HG02973 (cell line): ENCODE measurements around the gene PREP.

ENCODE experiments used
- ATAC-seq: cut with Tn5 transposase; IDR thresholded peaks from one replicate; pipeline ENCODE4 v1.9.1; 2021; ENCODE audit warnings: moderate library complexity; ENCODE audit not compliant: unreplicated experiment

PREP gene

GRCh38 chr6:105313211-105313610 is 89.7 kb downstream of the PREP start:
- ATAC-seq = no peak

GRCh38 chr6:105310947-105311346 is 91.9 kb downstream of the PREP start:
- ATAC-seq = no peak

GRCh38 chr6:105310371-105310770 is 92.5 kb downstream of the PREP start:
- no peak for ATAC-seq

DNA sequence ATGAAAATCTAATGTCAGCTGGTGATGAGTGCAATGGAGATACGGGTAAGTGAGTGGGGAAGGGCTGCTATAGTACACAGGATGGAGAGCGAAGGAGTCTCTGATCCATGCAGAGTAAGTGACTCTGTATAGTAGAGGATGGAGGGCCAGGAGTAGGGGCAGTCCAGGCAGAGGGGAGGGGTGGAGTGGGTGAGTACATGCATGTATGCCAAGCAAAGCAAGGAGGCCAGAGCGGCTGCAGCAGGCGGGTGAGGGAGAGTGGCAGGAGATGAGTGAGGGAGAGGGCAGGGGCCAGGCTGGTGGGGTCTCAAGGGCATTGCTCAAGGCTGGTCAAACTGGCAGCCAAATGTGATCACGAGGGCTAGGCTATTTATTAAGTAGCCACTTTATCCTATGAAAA is 94.0 kb downstream of the PREP start:
- no peak for ATAC-seq

DNA sequence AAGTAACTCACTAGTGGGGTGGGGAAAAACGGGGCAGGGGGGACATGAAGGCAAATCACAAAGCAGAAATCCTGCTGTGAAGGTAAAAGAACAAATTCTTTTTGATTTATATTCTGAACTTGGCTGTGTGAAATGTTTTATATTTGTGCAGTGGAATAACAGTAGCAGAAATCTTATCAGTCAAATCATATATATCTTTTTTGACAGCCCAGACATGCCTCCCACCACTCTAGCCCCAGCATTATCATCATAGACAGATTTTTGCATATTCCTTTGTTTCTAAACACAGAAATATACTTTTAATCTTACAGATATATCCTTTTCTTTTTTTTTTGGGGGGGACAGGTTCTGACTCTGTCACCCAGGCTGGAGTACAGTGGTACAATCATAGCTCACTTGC is 97.4 kb downstream of the PREP start:
- no peak for ATAC-seq

- no peak for ATAC-seq
Measured at GRCh38 chr6:105304825-105305224, 98.1 kb downstream of the PREP start.

DNA sequence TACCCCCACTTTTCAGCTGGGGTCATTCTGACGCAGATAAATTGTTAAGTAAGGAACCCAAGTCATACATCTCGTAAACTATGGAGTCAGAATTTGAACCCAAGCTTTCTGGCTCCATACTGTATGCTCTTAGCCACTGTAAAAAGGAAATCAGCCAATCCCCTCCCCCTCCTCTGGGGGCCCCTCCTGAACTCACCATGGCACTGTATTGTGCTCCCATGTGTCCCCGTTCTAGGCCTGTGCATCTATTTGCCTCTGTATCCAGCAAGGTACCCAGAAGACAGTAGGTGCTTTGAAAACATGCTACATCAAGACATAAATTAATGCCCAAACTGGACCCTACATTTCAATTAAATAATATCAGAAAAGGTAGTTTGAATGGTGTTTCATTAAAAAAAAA is 98.5 kb downstream of the PREP start:
- ATAC-seq = no peak

DNA sequence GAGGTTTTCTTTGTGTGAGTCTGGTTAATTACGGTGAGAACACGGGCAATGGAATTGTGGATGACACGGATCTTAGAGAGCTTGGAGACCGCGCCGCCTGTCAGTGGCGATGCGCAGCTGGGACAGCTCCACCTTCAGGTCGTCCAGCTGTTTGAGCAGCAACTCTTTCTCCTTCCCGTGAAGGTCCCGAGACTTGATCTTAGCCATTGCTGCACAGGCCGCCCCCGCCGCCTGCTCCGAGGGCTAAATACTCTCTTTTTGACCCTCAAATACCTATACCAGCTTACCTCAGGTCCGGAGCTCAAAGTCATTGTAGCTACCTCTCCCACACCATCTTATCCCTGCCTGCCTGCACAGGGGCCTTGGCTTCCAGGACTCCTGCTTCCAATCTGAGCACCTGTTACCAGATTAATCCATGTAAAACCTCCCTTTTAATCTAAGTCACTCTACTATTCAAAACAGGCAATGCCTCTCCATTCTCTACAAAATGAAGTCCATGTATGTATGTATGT is 100.2 kb downstream of the PREP start:
- no peak for ATAC-seq

GRCh38 chr6:105301756-105302616 is 100.9 kb downstream of the PREP start:
- ATAC-seq = no peak

- no peak for ATAC-seq
Measured at GRCh38 chr6:105301072-105301503, 101.8 kb downstream of the PREP start.

- ATAC-seq = no peak
Measured at GRCh38 chr6:105300090-105300489, 102.8 kb downstream of the PREP start.

GRCh38 chr6:105294129-105294528 is 108.8 kb downstream of the PREP start:
- no peak for ATAC-seq

DNA sequence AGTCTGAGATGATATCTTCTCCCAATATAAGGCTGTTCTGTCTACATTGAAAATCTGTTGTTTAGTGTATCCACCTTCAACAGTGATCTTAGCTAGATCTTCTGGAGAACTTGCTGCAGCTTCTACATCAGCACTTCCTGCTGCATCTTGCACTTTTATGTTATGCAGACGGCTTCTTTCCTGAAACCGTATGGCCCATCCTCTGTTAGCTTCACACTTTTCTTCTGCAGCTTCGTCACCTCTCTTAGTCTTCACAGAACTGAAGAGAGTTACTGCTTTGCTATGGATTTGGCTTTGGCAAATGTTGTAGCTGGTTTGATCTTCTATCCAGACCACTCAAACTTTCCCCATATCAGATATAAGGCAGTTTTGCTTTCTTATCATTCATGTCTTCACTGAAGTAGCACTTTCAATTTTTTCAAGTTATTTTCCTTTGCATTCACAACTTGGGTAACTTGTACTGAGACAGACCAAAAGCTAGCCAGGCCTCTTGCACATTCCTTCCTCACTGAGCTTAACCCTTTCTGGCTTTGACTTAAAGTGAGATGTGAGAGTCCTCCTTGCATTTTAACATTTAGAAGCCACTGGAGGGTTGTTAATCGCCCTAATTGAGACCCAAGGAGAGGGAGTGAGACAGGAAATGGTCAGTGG is 110.1 kb downstream of the PREP start:
- ATAC-seq = no peak

DNA sequence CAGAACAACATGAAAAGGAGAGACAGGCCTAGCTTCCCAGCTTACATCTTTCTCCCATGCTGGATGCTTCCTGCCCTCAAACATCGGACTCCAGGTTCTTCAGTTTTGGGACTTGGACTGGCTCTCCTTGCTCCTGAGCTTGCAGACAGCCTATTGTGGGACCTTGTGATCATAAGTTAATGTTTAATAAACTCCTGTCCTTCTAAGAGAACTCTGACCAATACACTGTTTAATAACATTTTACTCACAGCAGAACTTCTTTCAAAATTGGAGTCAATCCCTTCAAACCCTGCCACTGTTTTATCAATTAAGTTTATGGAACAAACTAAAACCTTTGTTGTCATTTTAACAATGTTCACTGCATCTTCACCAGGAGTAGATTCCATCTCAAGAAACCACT is 111.4 kb downstream of the PREP start:
- no peak for ATAC-seq

DNA sequence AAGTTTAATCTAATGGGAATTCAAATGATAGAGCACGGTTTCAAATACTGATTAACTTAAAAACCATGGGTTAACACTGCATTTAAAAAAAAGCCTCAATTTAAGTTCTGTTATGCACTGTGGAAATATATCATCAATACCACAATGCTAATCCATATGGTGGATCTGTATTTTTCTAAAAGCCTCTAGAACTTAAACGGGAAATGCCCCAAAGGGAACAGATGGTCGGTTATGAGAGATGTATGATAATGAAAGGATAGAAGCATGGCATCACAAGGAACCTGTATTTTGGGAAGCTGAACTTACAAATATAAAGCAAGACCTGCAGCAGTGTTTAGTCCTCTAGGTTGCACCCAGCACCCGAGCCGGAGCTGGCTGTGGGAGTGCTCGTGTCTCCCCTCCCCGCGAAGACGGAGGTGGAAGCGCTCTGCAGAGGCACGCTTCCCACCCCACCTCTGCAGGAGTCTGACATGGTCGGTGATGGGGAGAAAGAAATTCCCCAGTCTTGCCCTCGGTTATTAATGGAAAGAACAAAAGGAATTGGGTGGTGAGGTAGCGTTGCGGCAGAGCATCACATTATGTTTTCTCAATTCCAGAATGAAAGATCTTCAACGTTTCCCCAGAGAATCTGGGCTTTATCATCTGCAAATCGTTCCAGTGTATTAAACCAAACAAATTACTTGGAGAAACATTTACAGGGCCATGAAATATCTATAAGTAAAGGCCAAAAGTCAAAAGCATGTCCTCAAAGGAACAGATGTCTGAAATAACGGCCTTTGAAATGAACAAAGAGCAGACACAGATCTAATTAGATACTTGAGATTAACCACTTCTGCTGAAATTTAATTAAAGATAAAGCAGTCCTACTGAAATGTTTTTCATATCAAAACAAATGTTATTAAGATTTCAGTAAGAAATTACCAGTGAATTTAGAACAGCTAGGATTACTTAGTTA is 120.0 kb downstream of the PREP start:
- ATAC-seq = no peak

DNA sequence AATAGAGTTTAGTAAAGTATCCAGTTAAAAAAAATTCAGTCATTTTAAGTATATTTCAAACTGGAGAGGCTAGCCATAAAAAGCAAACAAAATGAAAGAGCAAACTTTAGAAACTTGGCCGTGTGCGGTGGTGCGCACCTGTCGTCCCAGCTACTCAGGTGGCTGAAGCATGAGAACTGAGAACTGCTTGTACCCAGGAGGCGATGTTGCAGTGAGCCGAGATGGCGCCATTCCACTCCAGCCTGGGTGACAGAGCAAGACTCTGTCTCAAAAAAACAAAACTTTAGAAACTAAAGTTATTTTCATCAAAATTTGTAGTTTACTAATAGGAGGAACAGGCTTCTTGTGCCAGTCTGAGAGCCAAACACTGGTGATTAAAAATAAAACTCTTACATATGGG is 122.8 kb downstream of the PREP start:
- no peak for ATAC-seq

DNA sequence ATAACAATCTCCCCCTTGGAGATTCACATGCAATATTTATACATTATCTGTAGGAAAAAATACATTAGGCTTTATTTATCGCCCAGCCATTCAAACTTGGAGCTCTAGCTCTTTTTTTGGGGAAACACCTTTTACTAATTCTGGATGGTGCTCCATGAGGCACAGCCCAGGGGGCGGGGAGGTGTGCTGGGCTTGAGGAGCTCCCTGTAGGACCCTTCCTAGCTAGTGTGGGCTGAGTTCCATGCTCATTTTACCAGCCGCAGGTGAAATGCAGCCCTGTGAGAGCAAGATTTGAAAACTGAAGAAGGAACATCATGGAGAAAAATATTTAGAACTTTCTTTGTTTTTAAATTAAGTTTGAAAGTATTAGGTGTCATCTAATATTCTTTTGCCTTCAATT is 123.4 kb downstream of the PREP start:
- ATAC-seq = no peak

DNA sequence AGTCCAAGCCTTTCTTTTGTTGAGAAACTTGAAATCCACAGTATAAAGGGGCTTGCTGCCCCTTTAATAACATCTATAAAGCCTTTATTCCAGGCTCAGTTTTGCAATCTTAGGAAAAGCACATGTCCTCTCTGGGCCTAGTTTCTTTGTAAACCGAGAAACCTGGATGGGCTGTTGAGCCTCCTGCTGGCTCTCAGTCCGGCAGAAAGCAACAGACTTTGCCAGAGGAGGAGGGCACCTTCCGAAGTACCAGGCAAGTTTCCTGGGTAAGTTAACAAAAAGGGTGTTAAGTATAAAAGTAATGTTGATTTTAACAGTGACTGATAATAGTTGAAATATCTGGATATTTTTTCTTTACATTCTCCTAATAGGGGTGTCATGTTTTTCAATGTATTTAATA is 124.1 kb downstream of the PREP start:
- no peak for ATAC-seq

DNA sequence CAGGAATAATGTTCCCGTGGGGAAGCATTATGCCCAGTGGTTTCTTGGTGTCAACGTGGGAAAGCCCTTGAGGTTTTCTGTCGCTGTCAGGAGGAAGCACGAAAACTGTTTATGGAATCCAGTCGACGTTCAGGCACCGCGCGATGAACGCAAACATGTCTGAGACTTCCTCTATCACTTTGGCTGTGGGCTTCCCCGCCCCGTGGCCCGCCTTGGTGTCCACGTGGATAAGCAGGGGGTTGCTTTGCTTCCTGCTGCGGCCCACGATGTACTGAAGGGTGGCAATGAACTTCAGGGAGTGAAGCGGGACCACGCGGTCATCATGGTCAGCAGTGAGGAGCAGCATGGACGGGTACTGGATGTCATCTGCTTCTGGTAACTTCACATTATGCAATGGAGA is 124.8 kb downstream of the PREP start:
- no peak for ATAC-seq

GRCh38 chr6:105276374-105276773 is 126.5 kb downstream of the PREP start:
- no peak for ATAC-seq

DNA sequence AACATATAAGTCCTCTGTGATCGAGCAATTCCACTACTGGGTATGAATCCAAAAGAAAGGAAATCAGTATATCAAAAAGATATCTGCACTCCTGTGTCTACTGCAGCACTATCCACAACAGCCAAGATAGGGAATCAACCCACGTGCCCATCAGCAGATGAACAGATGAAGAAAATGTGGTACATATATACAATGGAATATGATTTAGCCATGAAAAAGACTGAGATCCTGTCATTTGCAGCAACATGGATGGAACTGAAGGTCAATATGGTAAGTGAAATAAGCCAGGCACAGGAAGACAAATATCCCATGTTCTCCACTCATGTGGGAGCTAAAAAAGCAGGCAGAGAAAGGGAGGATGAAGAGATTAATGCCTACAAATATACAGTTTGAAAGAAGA is 127.3 kb downstream of the PREP start:
- no peak for ATAC-seq
